ENCODE measurements around the gene DNAJC28.
"Not testable (repeated sequence)": the region's sequence is repeated elsewhere in the genome, so short reads cannot be mapped to it uniquely, and the experiment has no call there.

Gene DNAJC28

GRCh38 chr21:33510826-33511225 is 19.3 kb upstream of the DNAJC28 start:
- no peaks in the 10 kb centered on the region for H3K9me3 ChIP-seq (ENCODE audit: control insufficient read depth, low read length)
- no peaks in the 10 kb centered on the region for H3K36me3 ChIP-seq (ENCODE audit: control insufficient read depth, insufficient read depth, low read length)
- no peaks in the 10 kb centered on the region for H3K4me1 ChIP-seq (ENCODE audit: control insufficient read depth, insufficient read depth, low read length)
- no peak overlapping the region for H3K9ac ChIP-seq (ENCODE audit: low read length)
- no peak overlapping the region for H3K4me3 ChIP-seq (ENCODE audit: low read length)
- H3K27me3 ChIP-seq (ENCODE audit: control insufficient read depth, insufficient read depth, low read length) = no peaks in the 10 kb centered on the region

GRCh38 chr21:33507003-33507402 is 15.5 kb upstream of the DNAJC28 start:
- not testable (repeated sequence) for H3K4me1 ChIP-seq (ENCODE audit: control insufficient read depth, insufficient read depth, low read length); H3K9ac ChIP-seq (ENCODE audit: low read length); H3K36me3 ChIP-seq (ENCODE audit: control insufficient read depth, insufficient read depth, low read length); H3K27me3 ChIP-seq (ENCODE audit: control insufficient read depth, insufficient read depth, low read length); H3K4me3 ChIP-seq (ENCODE audit: low read length); H3K9me3 ChIP-seq (ENCODE audit: control insufficient read depth, low read length)

- H3K27me3 ChIP-seq (ENCODE audit: control insufficient read depth, insufficient read depth, low read length) = no peaks in the 10 kb centered on the region
- H3K4me1 ChIP-seq (ENCODE audit: control insufficient read depth, insufficient read depth, low read length) = no peaks in the 10 kb centered on the region
- H3K4me3 ChIP-seq (ENCODE audit: low read length) = no peak overlapping the region
- H3K36me3 ChIP-seq (ENCODE audit: control insufficient read depth, insufficient read depth, low read length) = no peaks in the 10 kb centered on the region
- no peak overlapping the region for H3K9ac ChIP-seq (ENCODE audit: low read length)
- H3K9me3 ChIP-seq (ENCODE audit: control insufficient read depth, low read length) = no peaks in the 10 kb centered on the region
Observed at GRCh38 chr21:33505833-33506232, 14.3 kb upstream of the DNAJC28 start.

GRCh38 chr21:33496345-33496744 is 4.8 kb upstream of the DNAJC28 start:
- Histone ChIP-seq H3K27me3 (ENCODE audit: control insufficient read depth, insufficient read depth, low read length) (no peaks in the 10 kb centered on the region), H3K9ac (ENCODE audit: low read length) (no peak overlapping the region), H3K4me1 (ENCODE audit: control insufficient read depth, insufficient read depth, low read length) (no peaks in the 10 kb centered on the region), H3K9me3 (ENCODE audit: control insufficient read depth, low read length) (no peaks in the 10 kb centered on the region), H3K4me3 (ENCODE audit: low read length) (no peak overlapping the region), H3K36me3 (ENCODE audit: control insufficient read depth, insufficient read depth, low read length) (no peaks in the 10 kb centered on the region)

GRCh38 chr21:33495743-33496142 is 4.2 kb upstream of the DNAJC28 start:
- H3K4me1 ChIP-seq (ENCODE audit: control insufficient read depth, insufficient read depth, low read length) = no peaks in the 10 kb centered on the region
- no peaks in the 10 kb centered on the region for H3K36me3 ChIP-seq (ENCODE audit: control insufficient read depth, insufficient read depth, low read length)
- H3K4me3 ChIP-seq (ENCODE audit: low read length) = no peak overlapping the region
- no peaks in the 10 kb centered on the region for H3K27me3 ChIP-seq (ENCODE audit: control insufficient read depth, insufficient read depth, low read length)
- no peak overlapping the region for H3K9ac ChIP-seq (ENCODE audit: low read length)
- no peaks in the 10 kb centered on the region for H3K9me3 ChIP-seq (ENCODE audit: control insufficient read depth, low read length)

GRCh38 chr21:33493756-33494155 is 2.2 kb upstream of the DNAJC28 start:
- no peaks in the 10 kb centered on the region for H3K4me1 ChIP-seq (ENCODE audit: control insufficient read depth, insufficient read depth, low read length)
- H3K36me3 ChIP-seq (ENCODE audit: control insufficient read depth, insufficient read depth, low read length) = no peaks in the 10 kb centered on the region
- no peaks in the 10 kb centered on the region for H3K27me3 ChIP-seq (ENCODE audit: control insufficient read depth, insufficient read depth, low read length)
- H3K9me3 ChIP-seq (ENCODE audit: control insufficient read depth, low read length) = no peaks in the 10 kb centered on the region
- no peak overlapping the region for H3K4me3 ChIP-seq (ENCODE audit: low read length)
- H3K9ac ChIP-seq (ENCODE audit: low read length) = no peak overlapping the region

GRCh38 chr21:33492571-33492970 is 1.1 kb upstream of the DNAJC28 start:
- H3K4me3 ChIP-seq (ENCODE audit: low read length) = no peak overlapping the region
- H3K4me1 ChIP-seq (ENCODE audit: control insufficient read depth, insufficient read depth, low read length) = no peaks in the 10 kb centered on the region
- no peak overlapping the region for H3K9ac ChIP-seq (ENCODE audit: low read length)

GRCh38 chr21:33490991-33491372 is 534 bp downstream of the DNAJC28 start:
- Histone ChIP-seq H3K9ac (ENCODE audit: low read length) (peak overlapping the region; percentile 78), H3K27me3 (ENCODE audit: control insufficient read depth, insufficient read depth, low read length) (no peaks in the 10 kb centered on the region), H3K9me3 (ENCODE audit: control insufficient read depth, low read length) (no peaks in the 10 kb centered on the region), H3K36me3 (ENCODE audit: control insufficient read depth, insufficient read depth, low read length) (no peaks in the 10 kb centered on the region), H3K4me3 (ENCODE audit: low read length) (peak overlapping the region; percentile 86), H3K4me1 (ENCODE audit: control insufficient read depth, insufficient read depth, low read length) (no peaks in the 10 kb centered on the region)

More at GRCh38 chr21:33492571-33492970, 1.1 kb upstream of the DNAJC28 start:
- Histone ChIP-seq H3K36me3 (ENCODE audit: control insufficient read depth, insufficient read depth, low read length) (no peaks in the 10 kb centered on the region), H3K27me3 (ENCODE audit: control insufficient read depth, insufficient read depth, low read length) (no peaks in the 10 kb centered on the region), H3K9me3 (ENCODE audit: control insufficient read depth, low read length) (no peaks in the 10 kb centered on the region)

- Histone ChIP-seq H3K4me1 (ENCODE audit: control insufficient read depth, insufficient read depth, low read length) (no peaks in the 10 kb centered on the region), H3K9me3 (ENCODE audit: control insufficient read depth, low read length) (no peaks in the 10 kb centered on the region), H3K36me3 (ENCODE audit: control insufficient read depth, insufficient read depth, low read length) (no peaks in the 10 kb centered on the region), H3K9ac (ENCODE audit: low read length) (no peak overlapping the region), H3K4me3 (ENCODE audit: low read length) (no peak overlapping the region), H3K27me3 (ENCODE audit: control insufficient read depth, insufficient read depth, low read length) (no peaks in the 10 kb centered on the region)
Observed at GRCh38 chr21:33488936-33489335, 2.6 kb downstream of the DNAJC28 start.

- Histone ChIP-seq H3K9ac (ENCODE audit: low read length) (no peak overlapping the region), H3K27me3 (ENCODE audit: control insufficient read depth, insufficient read depth, low read length) (no peaks in the 10 kb centered on the region), H3K4me3 (ENCODE audit: low read length) (no peak overlapping the region), H3K4me1 (ENCODE audit: control insufficient read depth, insufficient read depth, low read length) (no peaks in the 10 kb centered on the region), H3K36me3 (ENCODE audit: control insufficient read depth, insufficient read depth, low read length) (no peaks in the 10 kb centered on the region), H3K9me3 (ENCODE audit: control insufficient read depth, low read length) (no peaks in the 10 kb centered on the region)
Observed at GRCh38 chr21:33487996-33488395, 3.5 kb downstream of the DNAJC28 start.

GRCh38 chr21:33481314-33481943 is 10.1 kb downstream of the DNAJC28 start:
- Histone ChIP-seq H3K9ac (ENCODE audit: low read length) (no peak overlapping the region), H3K9me3 (ENCODE audit: control insufficient read depth, low read length) (no peaks in the 10 kb centered on the region), H3K27me3 (ENCODE audit: control insufficient read depth, insufficient read depth, low read length) (no peaks in the 10 kb centered on the region), H3K4me3 (ENCODE audit: low read length) (no peak overlapping the region), H3K36me3 (ENCODE audit: control insufficient read depth, insufficient read depth, low read length) (no peaks in the 10 kb centered on the region), H3K4me1 (ENCODE audit: control insufficient read depth, insufficient read depth, low read length) (no peaks in the 10 kb centered on the region)

- Histone ChIP-seq H3K27me3 (ENCODE audit: control insufficient read depth, insufficient read depth, low read length) (no peaks in the 10 kb centered on the region), H3K9me3 (ENCODE audit: control insufficient read depth, low read length) (no peaks in the 10 kb centered on the region), H3K36me3 (ENCODE audit: control insufficient read depth, insufficient read depth, low read length) (no peaks in the 10 kb centered on the region), H3K4me1 (ENCODE audit: control insufficient read depth, insufficient read depth, low read length) (no peaks in the 10 kb centered on the region), H3K4me3 (ENCODE audit: low read length) (peak overlapping the region; percentile 76), H3K9ac (ENCODE audit: low read length) (peak overlapping the region; percentile 66)
Observed at GRCh38 chr21:33480481-33481103, 10.9 kb downstream of the DNAJC28 start.

All from mucosa of stomach (tissue), 1 donor.